NCI-H1436 (cell line): ENCODE results near the gene OR10H1.
"Not testable (repeated sequence)": the region's sequence is repeated elsewhere in the genome, so short reads cannot be mapped to it uniquely, and the experiment has no call there.

Experiments
- DNase-seq: peaks from one replicate; lab custom pipeline; 2025; lab: John Stamatoyannopoulos, UW

Gene OR10H1

GRCh38 chr19:15828611-15829305 is 13.3 kb upstream of the OR10H1 start:
- DNase-seq: not testable (repeated sequence)

DNA sequence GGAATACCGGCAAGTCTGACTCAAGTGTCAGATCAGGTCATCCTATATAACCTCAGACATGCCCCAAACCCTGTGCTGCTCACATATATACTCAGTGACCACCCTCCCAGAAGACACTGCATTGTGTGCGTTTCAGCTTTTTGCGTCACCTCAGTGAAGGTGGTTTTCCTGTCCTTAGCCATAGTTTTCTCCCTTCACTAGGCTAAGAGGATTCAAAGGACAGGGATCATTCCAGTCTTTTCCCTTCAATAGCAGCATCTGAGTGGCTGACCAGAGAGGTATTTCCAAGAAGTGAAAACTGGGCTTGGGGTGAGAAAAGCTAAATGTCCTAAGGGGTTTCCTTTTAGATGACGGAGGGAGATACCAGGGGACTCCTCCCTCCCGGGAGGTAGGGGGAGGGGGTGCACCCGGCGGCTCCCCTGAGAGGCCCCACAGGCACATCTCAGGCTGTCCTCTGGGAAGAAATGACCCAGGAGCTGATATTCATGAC is 12.7 kb upstream of the OR10H1 start:
- DNase-seq: no peak

- no peak for DNase-seq
Observed at GRCh38 chr19:15825753-15826152, 10.3 kb upstream of the OR10H1 start.

- no peak for DNase-seq
Observed at GRCh38 chr19:15820646-15821045, 5.2 kb upstream of the OR10H1 start.

DNA sequence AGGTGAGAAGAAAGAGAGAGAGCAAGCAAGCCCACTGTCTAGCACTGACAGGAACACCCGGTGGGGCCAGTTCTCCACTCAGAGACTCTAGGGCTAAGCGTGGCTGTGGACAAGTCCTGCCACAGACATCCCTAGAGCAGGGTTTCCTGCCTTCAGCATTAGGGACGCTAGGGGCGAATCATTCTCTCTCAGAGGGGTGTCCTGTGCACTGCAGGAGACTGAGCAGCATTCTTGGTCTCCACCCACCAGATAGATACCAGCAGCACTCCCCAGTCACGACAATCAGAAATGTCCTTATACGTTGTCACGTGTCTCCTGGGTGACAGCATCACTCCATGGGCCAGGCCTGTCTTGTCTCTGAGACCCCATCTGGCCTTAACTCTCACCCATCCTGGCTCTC is 1.5 kb downstream of the OR10H1 start:
- no peak for DNase-seq

GRCh38 chr19:15812060-15812722 is 3.3 kb downstream of the OR10H1 start:
- no peak for DNase-seq

- no peak for DNase-seq
Observed at GRCh38 chr19:15811476-15811875, 4.0 kb downstream of the OR10H1 start.

- DNase-seq: no peak
Observed at GRCh38 chr19:15810335-15810734, 5.1 kb downstream of the OR10H1 start.

GRCh38 chr19:15794279-15794678 is 21.2 kb downstream of the OR10H1 start:
- not testable (repeated sequence) for DNase-seq

DNA sequence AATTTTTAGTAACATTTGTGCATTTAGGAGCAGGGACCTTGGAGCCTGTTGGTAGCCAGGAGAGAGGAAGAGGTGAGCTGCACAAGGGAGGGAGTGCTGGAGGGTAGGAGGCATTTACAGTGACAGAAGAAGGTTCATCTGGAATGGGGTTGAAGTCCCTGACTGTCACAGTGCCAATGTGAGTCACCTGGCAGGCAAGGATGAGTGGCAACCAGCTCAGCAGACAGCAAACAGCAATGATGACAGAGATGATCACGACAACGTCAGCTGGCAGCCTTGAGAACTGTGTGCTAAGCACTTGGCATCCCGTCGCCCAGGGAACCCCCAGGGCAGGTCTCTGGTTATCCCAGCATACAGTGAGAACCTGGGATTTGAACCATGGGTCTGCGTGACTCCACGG is 25.4 kb downstream of the OR10H1 start:
- no peak for DNase-seq

DNA sequence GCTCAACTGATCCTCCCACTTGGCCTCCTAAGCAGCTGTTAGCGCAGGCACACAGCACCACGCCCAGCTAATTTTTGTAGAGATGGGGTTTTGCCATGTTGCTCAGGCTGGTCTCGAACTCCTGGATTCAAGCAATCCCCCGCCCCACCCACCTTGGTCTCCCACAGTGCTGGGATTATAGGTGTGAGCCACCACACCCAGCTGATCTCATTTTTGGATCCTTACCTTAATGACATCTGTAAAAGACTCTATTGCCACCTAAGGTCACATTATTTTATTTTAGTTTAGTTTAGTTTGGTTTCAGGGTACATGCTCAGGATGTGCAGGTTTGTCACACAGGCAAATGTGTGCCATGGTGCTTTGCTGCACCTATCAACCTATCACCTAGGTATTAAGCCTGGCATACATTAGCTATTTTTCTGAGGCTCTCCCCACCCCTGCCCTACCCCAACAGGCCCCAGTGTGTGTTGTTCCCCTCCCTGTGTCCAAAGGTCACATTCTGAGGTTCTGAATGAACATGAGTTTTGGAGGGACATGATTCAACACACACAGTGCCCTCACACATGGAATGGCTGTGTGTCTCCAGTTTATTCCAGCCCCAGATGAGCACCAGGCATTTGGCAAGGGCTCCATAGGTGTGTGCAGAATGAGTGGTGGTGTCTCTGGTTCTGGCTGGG is 26.7 kb downstream of the OR10H1 start:
- no peak for DNase-seq

GRCh38 chr19:15787611-15788155 is 27.8 kb downstream of the OR10H1 start, which contains the start of gene OR10H5:
OR10H5 (plus strand) TSS chr19:15787661; CDS start chr19:15794049, 6,388 bp downstream.
- no peak for DNase-seq

- DNase-seq: not testable (repeated sequence)
Observed at GRCh38 chr19:15782896-15783295, 32.6 kb downstream of the OR10H1 start.

DNA sequence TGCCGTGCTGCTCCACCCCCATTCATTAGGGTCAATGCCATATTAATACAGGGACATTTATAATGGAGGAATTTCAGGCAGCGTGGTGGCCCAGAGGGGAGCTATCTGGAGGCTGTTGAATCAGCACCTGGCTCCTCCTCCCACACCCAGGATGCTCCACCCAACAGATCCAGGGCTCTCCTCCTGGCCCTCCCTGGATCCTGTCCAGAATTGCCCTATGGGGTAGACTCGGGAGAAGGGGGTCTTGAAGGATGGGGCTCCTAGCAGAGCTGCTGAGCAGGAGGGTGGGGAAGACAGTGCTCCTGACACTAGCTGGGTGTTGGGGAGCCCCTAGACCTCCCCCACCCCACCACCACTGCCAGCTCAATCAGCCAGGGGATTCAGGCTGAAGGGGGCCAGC is 33.3 kb downstream of the OR10H1 start:
- no peak for DNase-seq

DNA sequence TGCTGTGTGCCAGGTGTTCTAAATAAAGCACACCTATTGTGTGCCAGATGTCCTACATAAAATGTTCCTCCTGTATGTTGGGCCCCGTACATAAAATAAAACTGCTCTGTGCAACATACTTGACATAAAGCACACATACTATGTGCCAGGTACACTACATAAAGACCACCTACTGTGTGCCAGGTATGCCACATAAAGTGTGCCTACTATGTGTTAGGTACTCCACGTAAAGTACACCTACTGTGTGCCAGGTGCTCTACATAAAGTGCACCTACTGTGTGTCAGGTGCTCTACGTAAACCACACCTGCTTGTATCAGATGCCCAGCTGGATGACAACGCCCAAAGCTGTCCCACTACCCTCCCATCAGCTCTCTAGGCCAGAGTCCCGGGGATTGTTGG is 33.8 kb downstream of the OR10H1 start:
- DNase-seq: no peak

GRCh38 chr19:15780610-15781418 is 34.6 kb downstream of the OR10H1 start:
- DNase-seq: no peak

- DNase-seq: no peak
Observed at GRCh38 chr19:15779756-15780476, 35.5 kb downstream of the OR10H1 start.

DNA sequence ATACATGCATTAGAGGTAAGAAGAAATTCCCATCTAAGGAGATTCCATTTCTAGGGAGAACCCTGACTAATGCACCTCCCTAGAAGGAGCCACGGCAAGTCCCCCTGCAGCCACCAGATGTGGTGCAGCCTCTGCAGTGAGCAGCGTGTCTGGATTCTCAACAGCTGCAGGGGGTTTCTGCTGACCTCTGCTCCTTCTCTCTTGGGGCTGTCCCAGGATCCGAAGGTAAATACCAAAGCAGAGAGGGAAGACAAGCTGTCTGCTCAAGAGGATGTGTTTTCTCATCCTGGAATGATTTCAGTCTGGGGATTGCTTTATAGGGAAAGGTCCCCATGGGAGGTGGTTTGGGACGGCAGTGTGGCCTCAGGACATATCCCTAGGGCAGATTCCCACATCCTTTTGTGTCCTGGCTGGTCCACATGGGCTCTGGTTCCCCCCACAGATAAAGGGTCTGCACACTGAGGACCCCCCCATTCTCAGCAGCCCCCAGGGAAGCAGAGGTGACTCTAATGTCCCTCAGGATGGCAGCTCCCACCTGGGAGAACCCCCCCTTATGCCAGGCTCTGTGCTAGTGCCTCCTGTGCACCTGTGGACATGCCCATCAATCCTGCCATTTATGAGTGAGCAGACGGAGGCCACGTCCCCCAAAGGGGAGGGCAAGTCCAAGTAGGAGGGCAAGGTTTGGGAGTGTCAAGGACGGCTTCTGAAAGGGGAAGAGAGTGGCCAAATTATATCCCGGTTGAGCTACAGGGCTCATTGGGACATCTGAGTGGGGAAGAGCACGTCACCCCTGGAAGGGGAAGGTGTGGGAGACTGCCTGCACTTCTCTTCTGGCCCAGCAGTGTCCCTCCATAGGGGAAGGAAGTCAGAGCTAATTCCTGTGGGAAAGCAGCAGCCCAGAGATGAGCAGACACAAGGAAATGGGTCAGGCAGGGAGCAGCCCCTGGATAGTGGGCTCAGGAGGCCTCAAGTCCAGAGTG is 38.2 kb downstream of the OR10H1 start:
- no peak for DNase-seq

DNA sequence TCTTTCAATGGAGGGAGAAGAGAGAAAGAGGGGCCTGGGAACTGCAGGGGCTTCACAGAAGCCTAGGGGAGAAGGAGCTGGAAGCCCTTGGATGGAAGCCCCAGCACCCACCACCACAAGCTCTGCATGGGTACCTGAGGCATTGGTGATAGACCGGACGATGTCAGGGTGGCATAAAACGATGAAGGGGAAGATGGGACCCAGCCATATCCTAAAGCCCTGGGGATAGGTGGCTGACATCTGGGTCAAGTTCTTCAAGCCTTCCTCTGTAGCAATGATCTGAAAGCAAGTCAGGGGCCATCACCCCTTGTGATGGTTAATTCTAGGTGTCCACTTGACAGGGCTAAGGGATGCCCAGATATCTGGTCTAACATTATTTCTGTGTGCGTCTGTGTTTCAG is 39.2 kb downstream of the OR10H1 start:
- DNase-seq: no peak

GRCh38 chr19:15775249-15775648 is 40.2 kb downstream of the OR10H1 start:
- DNase-seq: no peak
